NCI-H1694 (cell line): ENCODE results near the gene IQSEC1.

Experiments
- DNase-seq: peaks from one replicate; lab custom pipeline; 2025; lab: John Stamatoyannopoulos, UW

Gene IQSEC1

GRCh38 chr3:13073326-13074005, at the start of gene IQSEC1:
IQSEC1 (minus strand) TSS chr3:13073429; CDS start chr3:13073014, 415 bp downstream.
- no peak for DNase-seq

DNA sequence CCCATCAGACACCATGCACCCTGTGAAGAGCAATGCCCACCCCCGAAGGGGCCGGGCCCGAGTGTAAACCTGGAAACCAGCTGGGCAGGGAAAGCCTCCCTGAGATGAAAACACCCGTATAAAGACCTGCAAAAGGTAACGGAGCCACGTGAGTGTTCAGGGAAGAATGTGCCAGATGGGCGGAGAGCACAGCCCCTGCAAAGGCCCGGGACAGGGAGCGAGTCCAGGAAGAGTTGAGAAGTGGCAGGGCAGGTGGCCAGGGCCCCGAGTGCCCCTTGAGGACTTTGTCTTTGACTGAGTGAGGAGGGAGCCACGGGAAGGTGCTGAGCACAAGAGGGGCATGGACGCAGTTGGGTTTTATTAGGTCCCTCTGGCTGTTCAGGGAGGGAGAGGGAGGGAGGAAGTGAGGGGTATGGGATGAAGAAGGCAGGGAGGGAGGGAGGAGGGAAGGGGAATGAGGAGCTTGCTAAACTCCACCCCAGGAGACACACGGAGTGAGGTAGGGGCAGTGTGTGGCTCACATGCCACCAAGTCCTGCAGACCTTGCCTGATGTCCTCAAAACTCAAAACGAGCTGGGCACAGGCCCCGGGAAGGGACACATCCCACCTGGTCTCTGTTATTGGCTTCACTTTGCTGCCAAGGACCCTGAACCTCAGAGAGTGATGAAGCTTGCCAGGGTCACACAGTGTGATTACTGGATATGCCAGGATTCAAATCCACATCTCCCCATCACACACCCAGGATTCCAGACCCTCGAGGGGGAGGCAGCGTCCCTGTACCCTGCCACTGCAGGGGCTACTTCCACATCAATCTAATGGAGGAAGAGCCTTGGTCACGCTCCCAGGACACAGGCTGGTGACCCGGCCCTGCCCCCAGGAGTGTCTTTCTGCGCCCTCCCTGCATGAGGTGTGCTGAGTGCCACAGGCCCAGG, 49.1 kb upstream of the IQSEC1 start:
- DNase-seq, result no peak

GRCh38 chr3:13121553-13122001, 48.3 kb upstream of the IQSEC1 start:
- DNase-seq, result no peak

- no peak for DNase-seq
These were observed 47.8 kb upstream of the IQSEC1 start for GRCh38 chr3:13120928-13121552.

GRCh38 chr3:13120289-13120927, 47.2 kb upstream of the IQSEC1 start:
- no peak for DNase-seq

DNA sequence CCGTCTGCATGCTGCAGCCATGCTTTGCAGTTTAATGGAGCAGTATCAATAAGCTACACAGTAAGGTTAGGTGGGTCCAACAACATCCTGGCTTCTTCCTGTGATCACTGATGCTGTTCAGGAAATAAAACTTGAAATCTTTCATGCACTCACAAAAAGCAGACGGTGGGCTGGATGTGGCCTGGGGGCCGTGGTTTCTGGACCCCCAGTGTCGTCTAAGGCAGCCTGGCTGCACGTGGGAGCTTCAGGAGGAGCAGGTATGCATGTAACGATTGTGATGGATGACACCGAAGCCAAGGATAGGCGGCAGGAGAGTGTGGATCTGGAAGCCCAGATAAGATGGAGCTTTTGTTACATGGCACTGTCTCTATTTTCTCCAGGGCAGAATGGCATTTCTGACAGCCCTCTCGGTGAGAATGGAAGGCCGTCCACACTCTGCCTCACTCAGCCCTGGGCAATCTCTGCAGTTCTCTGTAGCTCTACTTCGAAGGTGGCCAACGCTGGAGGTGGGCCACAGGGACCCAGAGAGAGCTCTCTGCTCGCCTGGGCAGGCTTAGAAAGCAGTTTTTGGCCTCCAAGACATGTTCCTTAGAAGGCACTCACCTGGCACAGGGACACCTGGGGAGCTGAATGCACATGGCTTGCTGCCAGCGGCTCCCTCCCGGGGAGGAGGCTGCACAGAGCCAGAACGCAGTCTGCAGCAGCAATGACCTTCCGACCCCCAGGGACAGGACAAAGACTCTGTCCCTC, 46.4 kb upstream of the IQSEC1 start:
- DNase-seq, result no peak

DNA sequence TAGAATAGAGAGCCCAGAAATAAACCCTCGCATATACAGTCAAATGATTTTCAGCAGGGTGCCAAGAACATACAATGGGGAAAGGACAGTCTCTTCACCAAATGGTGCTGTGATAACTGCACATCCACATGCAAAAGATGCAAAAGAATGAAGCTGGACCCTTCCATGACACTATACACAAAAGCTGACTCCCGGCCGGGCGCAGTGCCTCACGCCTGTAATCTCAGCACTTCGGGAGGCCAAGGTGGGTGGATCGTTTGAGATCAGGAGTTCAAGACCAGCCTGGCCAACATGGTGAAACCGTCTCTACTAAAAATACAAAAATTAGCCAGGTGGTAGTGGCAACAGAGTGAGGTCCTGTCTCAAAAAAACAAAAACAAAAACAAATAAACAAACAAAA, 43.2 kb upstream of the IQSEC1 start:
- no peak for DNase-seq

- DNase-seq, result no peak
These were observed 42.8 kb upstream of the IQSEC1 start for GRCh38 chr3:13115991-13116390.

- DNase-seq, result no peak
These were observed 42.3 kb upstream of the IQSEC1 start for GRCh38 chr3:13115576-13115910.

DNA sequence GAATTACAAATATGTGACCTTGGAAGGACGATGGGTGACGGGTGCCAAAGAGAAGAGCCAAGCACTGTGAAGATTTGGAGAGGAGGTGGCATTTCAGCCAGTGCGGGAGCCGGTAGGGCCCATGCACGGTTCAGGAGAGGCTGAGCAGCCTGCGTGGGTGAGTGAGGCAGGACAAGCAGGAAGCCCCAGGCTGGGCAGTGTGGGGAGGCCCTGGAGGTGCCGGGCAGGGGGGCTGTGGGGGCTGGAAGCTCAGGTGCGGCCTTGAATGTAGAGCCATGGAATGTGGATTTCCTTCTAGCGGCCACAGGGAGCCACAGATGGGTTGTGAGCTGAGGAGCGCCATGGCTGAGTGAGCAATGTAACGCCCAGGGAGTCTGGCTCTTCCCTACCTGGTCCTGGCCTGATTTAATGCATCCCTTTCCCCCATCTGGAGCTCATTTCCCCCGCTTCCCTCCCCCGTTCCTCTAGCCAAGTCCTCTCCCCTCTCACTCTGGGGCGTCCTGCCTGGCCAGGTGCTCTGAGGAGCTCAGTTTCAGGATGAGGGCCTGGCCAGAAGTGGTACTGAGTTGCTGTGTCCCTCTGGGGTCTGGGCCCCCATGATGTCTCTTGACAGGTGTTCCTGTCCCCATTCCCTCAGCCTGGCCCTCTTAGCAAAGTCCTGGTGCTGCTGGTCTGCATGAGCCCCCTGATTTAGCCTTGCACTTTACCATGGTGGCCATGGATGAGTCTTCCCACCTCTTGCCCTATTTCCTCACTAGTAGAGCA, 41.8 kb upstream of the IQSEC1 start:
- DNase-seq, result no peak

- no peak for DNase-seq
These were observed 40.4 kb upstream of the IQSEC1 start for GRCh38 chr3:13113346-13114330.

GRCh38 chr3:13112521-13113345, 39.5 kb upstream of the IQSEC1 start:
- no peak for DNase-seq

- no peak for DNase-seq
These were observed 38.8 kb upstream of the IQSEC1 start for GRCh38 chr3:13111873-13112520.

GRCh38 chr3:13111173-13111872, 38.1 kb upstream of the IQSEC1 start:
- DNase-seq, result no peak

GRCh38 chr3:13110678-13111116, 37.5 kb upstream of the IQSEC1 start:
- DNase-seq, result no peak

GRCh38 chr3:13109516-13109915, 36.3 kb upstream of the IQSEC1 start:
- DNase-seq, result no peak

DNA sequence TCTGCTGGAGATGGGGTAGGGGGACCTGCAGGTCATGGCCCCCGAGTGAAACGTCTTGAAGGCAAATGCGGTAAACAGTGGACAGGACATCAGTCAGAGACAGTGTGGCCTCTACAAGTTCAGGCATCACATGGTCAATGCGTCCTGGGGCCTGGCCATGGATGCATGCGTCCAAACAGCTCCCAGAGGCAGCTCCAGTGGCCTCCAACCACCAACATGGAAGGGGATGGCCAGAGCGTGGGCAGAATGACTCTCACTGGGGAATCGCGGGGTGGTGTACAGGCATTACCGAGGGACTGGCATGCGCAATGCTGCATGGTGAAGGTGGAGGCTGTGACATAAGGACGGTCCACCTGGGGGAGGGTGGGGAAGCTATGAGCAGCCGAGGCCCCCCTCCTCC, 35.6 kb upstream of the IQSEC1 start:
- DNase-seq, result no peak
